Parathyroid adenoma (tissue), 2 donors: ENCODE results near the gene VWA8.
"Not testable (repeated sequence)": the region's sequence is repeated elsewhere in the genome, so short reads cannot be mapped to it uniquely, and the experiment has no call there.

Source experiments
- H2AFZ ChIP-seq: fragments of 300-600 bp; sonication (generic); one replicate; pipeline ENCODE4 v1.7.0; 2017; ENCODE audit warnings: antibody characterized with exemption, mild to moderate bottlenecking
- H3K27ac ChIP-seq: fragments of 300-600 bp; sonication (generic); one replicate; pipeline ENCODE4 v1.7.0; 2017
- H3K27me3 ChIP-seq: fragments of 300-600 bp; sonication (generic); one replicate; pipeline ENCODE4 v1.7.0; 2017; ENCODE audit warnings: low read length; ENCODE audit not compliant: control insufficient read depth, insufficient read depth
- H3K36me3 ChIP-seq: fragments of 300-600 bp; sonication (generic); one replicate; pipeline ENCODE4 v1.7.0; 2017; ENCODE audit warnings: low read length; ENCODE audit not compliant: control insufficient read depth, insufficient read depth
- H3K4me1 ChIP-seq: fragments of 300-600 bp; sonication (generic); one replicate; pipeline ENCODE4 v1.7.0; 2017; ENCODE audit warnings: control low read depth
- H3K4me2 ChIP-seq: fragments of 300-600 bp; sonication (generic); one replicate; pipeline ENCODE4 v1.7.0; 2017; ENCODE audit warnings: low read length
- H3K4me3 ChIP-seq: fragments of 300-600 bp; sonication (generic); one replicate; pipeline ENCODE4 v1.7.0; 2017; ENCODE audit warnings: low read depth, low read length
- H3K79me2 ChIP-seq: fragments of 300-600 bp; sonication (generic); one replicate; pipeline ENCODE4 v1.7.0; 2017; ENCODE audit warnings: control low read depth
- H3K9ac ChIP-seq: fragments of 300-600 bp; sonication (generic); one replicate; pipeline ENCODE4 v1.7.0; 2017; ENCODE audit warnings: mild to moderate bottlenecking
- H3K9me3 ChIP-seq: fragments of 300-600 bp; sonication (generic); one replicate; pipeline ENCODE4 v1.7.0; 2017; ENCODE audit warnings: low read length; ENCODE audit not compliant: control insufficient read depth
- CTCF ChIP-seq: fragments of 300-600 bp; sonication (generic); IDR thresholded peaks from one replicate; pipeline ENCODE4 v1.7.0; 2017; ENCODE audit warnings: antibody characterized with exemption, mild to moderate bottlenecking
- donor health status: primary hyperparathyroidism.

The VWA8 gene

GRCh38 chr13:41545432-41545707, 415.5 kb downstream of the VWA8 start:
- H3K4me1 ChIP-seq = no peaks in the 10 kb centered on the region
- no peak for TF ChIP-seq CTCF

DNA sequence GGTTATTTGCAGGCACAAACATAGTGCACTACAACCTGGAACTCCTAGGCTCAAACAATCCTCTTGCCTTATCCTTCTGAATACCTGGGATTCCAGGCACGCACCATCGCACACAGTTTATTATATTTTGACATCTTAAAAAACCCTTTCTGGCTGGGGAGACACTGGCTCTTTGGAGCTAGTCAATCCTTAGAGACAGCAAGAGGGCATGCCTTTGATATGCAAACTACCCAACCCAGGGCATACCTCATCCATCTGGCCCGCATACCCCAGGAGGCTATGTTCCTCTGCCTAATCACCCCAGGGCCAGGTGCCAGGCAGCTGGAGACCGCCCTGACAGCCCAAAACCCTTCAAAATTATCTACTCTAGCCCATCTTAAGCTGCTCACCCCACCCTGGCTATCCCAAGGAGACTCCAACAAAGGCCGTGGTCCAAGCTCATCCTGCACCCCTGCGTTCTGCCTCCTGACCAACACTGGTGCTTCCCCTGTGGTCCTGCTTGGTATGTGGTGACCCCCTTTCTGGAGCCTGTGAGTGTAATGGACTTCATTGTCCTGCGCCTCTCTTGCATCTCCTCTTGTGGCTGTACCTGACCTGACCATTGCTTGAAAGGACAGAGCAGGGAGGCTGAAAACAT, 417.1 kb downstream of the VWA8 start:
- Histone ChIP-seq H3K27ac (no peak overlapping the region), H3K79me2 (no peaks in the 10 kb centered on the region), H3K27me3 (no peaks in the 10 kb centered on the region), H3K4me2 (no peak overlapping the region), H3K9me3 (no peaks in the 10 kb centered on the region), H3K36me3 (no peaks in the 10 kb centered on the region), H3K4me3 (no peak overlapping the region), H2AFZ (no peak overlapping the region), H3K9ac (no peak overlapping the region), H3K4me1 (no peaks in the 10 kb centered on the region)
- TF ChIP-seq CTCF = no peak

More at GRCh38 chr13:41545432-41545707, 415.5 kb downstream of the VWA8 start:
- H3K9me3 ChIP-seq = no peaks in the 10 kb centered on the region
- H3K27ac ChIP-seq = no peak overlapping the region
- no peak overlapping the region for H3K4me2 ChIP-seq
- no peaks in the 10 kb centered on the region for H3K36me3 ChIP-seq
- no peak overlapping the region for H3K9ac ChIP-seq
- no peaks in the 10 kb centered on the region for H3K27me3 ChIP-seq
- H3K4me3 ChIP-seq = no peak overlapping the region
- H2AFZ ChIP-seq = no peak overlapping the region
- H3K79me2 ChIP-seq = no peaks in the 10 kb centered on the region

DNA sequence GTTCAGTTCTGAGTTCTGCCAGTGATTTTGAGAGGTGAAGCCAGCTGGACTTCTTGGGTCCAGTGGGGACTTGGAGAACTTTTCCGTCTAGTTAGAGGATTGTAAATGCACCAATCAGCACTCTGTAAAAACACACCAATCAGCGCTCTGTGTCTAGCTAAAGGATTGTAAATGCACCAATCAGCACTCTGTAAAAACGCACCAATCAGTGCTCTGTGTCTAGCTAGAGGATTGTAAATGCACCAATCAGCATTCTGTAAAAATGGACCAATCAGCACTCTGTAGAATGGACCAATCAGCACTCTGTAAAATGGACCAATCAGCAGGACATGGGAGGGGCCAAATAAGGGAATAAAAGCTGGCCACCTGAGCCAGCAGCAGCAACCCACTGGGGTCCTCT, 418.1 kb downstream of the VWA8 start:
- not testable (repeated sequence) for H3K27me3 ChIP-seq, H3K4me2 ChIP-seq, H2AFZ ChIP-seq, H3K9ac ChIP-seq, H3K9me3 ChIP-seq, H3K4me1 ChIP-seq, H3K79me2 ChIP-seq, H3K4me3 ChIP-seq, H3K36me3 ChIP-seq, H3K27ac ChIP-seq

DNA sequence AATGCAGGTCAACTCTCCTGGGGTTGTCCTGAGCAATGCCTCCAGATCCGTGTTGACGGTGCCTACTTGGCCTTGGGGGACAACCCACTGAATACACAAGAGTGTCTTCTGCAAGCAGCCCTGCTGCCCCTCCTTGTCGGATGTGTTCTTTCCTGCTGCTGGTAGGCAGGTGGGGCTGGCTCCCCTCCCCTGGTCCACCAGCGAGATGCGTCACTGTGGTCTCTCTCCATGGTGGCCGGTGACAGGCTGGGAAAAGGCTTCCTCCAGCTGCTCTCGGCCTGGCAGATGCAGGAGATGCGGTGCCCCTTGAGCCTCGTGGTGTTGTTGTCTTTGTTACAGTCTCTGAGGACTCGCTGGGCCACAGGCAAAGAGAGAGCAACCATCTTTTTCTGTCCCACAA, 418.6 kb downstream of the VWA8 start:
- Histone ChIP-seq H3K9me3 (no peaks in the 10 kb centered on the region), H3K79me2 (no peaks in the 10 kb centered on the region), H2AFZ (no peak overlapping the region), H3K27me3 (no peaks in the 10 kb centered on the region), H3K4me1 (no peaks in the 10 kb centered on the region), H3K4me2 (no peak overlapping the region), H3K4me3 (no peak overlapping the region), H3K9ac (no peak overlapping the region), H3K27ac (no peak overlapping the region), H3K36me3 (no peaks in the 10 kb centered on the region)
- no peak for TF ChIP-seq CTCF

- Histone ChIP-seq H3K9ac (no peak overlapping the region), H2AFZ (no peak overlapping the region), H3K79me2 (no peaks in the 10 kb centered on the region), H3K9me3 (no peaks in the 10 kb centered on the region), H3K36me3 (no peaks in the 10 kb centered on the region), H3K4me1 (no peaks in the 10 kb centered on the region), H3K4me3 (no peak overlapping the region), H3K27me3 (no peaks in the 10 kb centered on the region), H3K27ac (no peak overlapping the region), H3K4me2 (no peak overlapping the region)
- TF ChIP-seq CTCF = no peak
Measured at GRCh38 chr13:41541142-41541938, 419.6 kb downstream of the VWA8 start.

- H3K4me2 ChIP-seq, H3K27ac ChIP-seq, H3K79me2 ChIP-seq, H3K4me3 ChIP-seq, H3K27me3 ChIP-seq, H3K36me3 ChIP-seq, H2AFZ ChIP-seq, H3K9ac ChIP-seq, H3K9me3 ChIP-seq, H3K4me1 ChIP-seq: not testable (repeated sequence)
Measured at GRCh38 chr13:41540240-41540639, 420.7 kb downstream of the VWA8 start.
